ENCODE measurements around the gene CTNND2. TPM values are rescaled to one million over a fixed set of nuclear protein-coding genes. Genes with fewer than 3 reads are reported as not detected.
A peak's percentile ranks its signal among the peaks of the same experiment; 100 is the strongest.

The CTNND2 gene
- total RNA-seq, 2 donors from 2014 or later = not detected

DNA sequence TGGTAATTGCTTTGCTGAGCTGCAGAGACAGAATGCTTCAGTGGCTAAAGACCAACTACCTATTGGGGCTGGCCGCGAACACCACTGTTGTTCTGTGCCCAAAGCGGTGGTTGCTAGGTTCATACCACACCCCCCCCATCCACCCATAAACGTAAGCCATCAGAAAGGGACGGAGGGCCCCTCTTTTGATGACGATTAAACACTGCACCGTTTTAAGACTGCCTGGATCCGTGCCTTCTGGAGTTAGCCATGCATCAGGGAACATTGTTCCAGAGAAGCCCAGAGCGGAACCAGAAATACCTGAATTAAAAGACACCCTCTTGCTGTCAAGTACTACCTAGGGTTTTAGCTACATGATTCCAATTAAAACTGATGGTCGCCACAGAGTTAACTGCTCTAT, 774.1 kb downstream of the CTNND2 start:
- no peaks in the 10 kb centered on the region for H3K36me3 Mint-ChIP-seq
- DNase-seq (ENCODE audit: low spot score) = no peak
- no peaks in the 10 kb centered on the region for H3K4me1 Mint-ChIP-seq (ENCODE audit: low read depth in 2 of 2)
- ATAC-seq = no peak
- no peaks in the 10 kb centered on the region for H3K9me3 Mint-ChIP-seq
- H3K27me3 Mint-ChIP-seq = no peaks in the 10 kb centered on the region
- no peak overlapping the region for H3K4me3 Mint-ChIP-seq
- no peak overlapping the region for H3K27ac Mint-ChIP-seq

DNA sequence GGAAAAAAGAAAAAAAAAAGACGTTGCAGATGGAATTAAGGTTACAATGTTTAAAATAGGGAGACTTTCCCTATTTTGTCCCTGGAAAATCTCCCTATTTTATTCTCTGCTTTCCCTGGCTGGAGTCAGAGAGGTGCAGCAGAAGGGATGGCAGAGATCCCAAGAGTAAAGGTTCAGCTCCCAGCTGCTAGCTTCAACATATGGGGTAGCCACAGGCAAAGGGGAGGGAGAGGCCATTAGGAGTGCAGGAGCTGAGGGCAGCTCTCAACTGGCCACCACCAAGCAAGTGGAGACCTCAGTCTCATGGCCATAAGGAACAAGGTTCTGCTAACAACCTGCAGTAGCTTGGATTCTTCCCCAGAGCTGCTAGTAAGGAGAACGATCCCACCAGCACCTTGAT, 776.2 kb downstream of the CTNND2 start:
- Mint-ChIP-seq H3K27me3 (no peaks in the 10 kb centered on the region), H3K27ac (no peak overlapping the region), H3K36me3 (no peaks in the 10 kb centered on the region), H3K4me1 (ENCODE audit: low read depth in 2 of 2) (no peaks in the 10 kb centered on the region), H3K4me3 (no peak overlapping the region), H3K9me3 (no peaks in the 10 kb centered on the region)
- ATAC-seq (no peak), DNase-seq (ENCODE audit: low spot score) (no peak)

DNA sequence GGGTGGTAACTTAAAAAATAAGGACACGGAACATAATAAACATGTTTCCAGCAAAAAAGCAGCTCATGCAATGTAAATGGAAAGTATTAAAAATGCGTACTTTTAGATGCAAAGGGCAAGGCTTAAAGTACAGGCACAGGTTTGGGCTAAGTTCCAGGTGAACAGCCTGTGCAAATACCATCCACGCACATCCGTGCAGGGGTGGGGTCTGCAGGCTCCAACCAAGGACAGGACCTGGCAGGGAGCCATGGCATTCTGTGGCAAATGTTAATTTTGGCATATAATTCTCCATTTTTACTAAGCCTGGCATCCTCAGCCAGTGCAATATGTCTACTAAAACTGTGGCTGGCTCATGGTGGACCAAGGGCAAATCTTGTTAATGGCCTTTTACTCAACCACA, 777.4 kb downstream of the CTNND2 start:
- Mint-ChIP-seq H3K4me3 (no peak overlapping the region), H3K4me1 (ENCODE audit: low read depth in 2 of 2) (peaks cover 0 to under 1% of the 10 kb centered on the region in 2 donors), H3K36me3 (no peaks in the 10 kb centered on the region), H3K27ac (no peak overlapping the region), H3K27me3 (peaks cover 0 to 3% of the 10 kb centered on the region in 2 donors), H3K9me3 (no peaks in the 10 kb centered on the region)
- ATAC-seq (no peak), DNase-seq (ENCODE audit: low spot score) (no peak)

DNA sequence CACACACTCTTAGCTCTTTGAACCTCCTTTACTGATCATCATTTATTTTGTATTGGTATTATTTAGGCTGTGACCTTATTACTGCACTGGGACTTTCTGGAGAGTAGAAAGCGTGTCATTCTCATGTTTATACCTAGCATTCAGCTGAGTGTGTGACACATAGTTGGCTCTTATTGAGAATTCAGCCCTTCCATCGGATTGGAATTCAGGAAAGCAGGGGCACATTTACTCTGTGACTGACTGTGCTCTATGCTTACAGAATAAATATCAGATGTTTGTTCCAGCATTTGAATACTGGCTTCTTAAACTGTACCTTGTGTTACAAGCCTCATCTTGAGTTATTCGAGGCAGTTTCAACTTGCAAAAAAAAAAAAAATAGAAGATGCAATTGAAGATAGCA, 782.4 kb downstream of the CTNND2 start:
- Mint-ChIP-seq H3K4me1 (ENCODE audit: low read depth in 2 of 2) (peaks cover 0 to 9% of the 10 kb centered on the region in 2 donors), H3K9me3 (no peaks in the 10 kb centered on the region), H3K36me3 (no peaks in the 10 kb centered on the region), H3K27ac (no peak overlapping the region), H3K27me3 (peaks cover 3 to 7% of the 10 kb centered on the region in 2 donors), H3K4me3 (no peak overlapping the region)
- DNase-seq (ENCODE audit: low spot score) (no peak), ATAC-seq (no peak)

DNA sequence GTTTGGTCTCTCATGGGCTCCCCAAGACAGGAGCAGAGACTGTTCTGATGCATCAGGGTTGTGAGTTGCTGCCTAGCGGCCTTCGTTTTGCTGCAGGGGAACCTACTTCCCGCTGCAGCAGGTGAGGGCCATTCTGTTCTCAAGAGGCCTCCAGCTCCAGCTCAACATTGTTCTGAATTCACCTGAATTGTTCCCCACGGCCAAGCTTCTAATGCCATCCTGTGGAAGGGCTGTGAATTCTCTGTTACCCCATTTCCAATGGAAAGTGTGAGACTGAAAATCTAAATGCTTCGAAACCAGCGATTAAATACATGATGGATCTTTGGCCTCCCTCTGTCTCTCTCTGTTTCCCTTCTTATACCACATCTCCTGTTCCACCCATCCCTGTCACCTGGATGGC, 794.1 kb downstream of the CTNND2 start:
- no peaks in the 10 kb centered on the region for H3K4me1 Mint-ChIP-seq (ENCODE audit: low read depth in 2 of 2)
- peaks cover 3% of the 10 kb centered on the region for H3K9me3 Mint-ChIP-seq
- DNase-seq (ENCODE audit: low spot score) (no peak), ATAC-seq (no peak)
- no peaks in the 10 kb centered on the region for H3K36me3 Mint-ChIP-seq
- no peak overlapping the region for H3K4me3 Mint-ChIP-seq
- no peak overlapping the region for H3K27ac Mint-ChIP-seq
- H3K27me3 Mint-ChIP-seq = peaks cover 0 to 8% of the 10 kb centered on the region in 2 donors

DNA sequence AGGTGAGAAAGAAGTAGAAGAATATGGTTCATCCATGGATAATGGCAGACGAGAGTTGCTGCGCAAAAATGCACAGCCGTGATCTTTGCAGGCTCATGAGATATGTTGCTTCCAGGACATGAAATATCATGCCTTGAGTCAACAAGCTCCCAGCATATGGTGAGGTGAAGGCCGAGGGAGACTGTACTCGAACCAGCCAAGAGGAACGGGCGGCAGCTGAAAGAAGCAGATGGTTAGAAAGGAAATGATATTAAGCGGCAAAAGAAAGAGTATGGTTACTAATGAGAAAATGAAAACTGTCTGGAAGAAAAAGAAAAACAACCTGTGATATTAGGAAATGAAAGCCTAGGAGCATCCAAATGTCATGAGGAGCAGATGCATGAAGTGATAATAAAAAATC, 798.5 kb downstream of the CTNND2 start:
- H3K4me3 Mint-ChIP-seq = no peak overlapping the region
- no peaks in the 10 kb centered on the region for H3K4me1 Mint-ChIP-seq (ENCODE audit: low read depth in 2 of 2)
- ATAC-seq (no peak), DNase-seq (ENCODE audit: low spot score) (no peak)
- H3K27me3 Mint-ChIP-seq = peaks cover 5 to 8% of the 10 kb centered on the region in 2 donors
- no peak overlapping the region for H3K27ac Mint-ChIP-seq
- H3K9me3 Mint-ChIP-seq = no peaks in the 10 kb centered on the region
- H3K36me3 Mint-ChIP-seq = no peaks in the 10 kb centered on the region

DNA sequence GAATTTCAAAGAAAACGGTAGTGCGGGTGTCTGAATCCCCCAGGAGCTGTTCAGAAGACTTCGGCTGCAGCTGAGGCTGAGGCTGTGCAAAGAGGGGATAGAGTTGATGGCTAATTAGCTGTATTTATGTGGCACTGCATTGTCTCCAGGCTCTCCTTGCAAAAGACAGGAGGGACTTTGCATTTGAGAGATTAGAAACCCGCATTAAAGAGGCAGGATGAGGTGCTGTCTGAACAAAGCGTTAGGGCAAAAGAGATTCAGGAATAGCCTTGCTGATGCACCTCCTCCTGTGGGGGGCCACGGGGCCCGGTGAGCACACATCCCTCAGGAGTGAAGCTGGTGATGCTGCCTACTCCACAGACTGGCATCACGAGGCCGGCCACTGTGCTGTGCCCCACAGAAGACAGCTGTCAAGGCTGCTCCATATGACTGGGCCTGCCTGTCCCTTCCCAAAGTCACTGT, 799.6 kb downstream of the CTNND2 start:
- Mint-ChIP-seq H3K27me3 (peaks cover 7 to 8% of the 10 kb centered on the region in 2 donors), H3K9me3 (no peaks in the 10 kb centered on the region), H3K4me1 (ENCODE audit: low read depth in 2 of 2) (no peaks in the 10 kb centered on the region), H3K36me3 (no peaks in the 10 kb centered on the region), H3K27ac (no peak overlapping the region), H3K4me3 (no peak overlapping the region)
- DNase-seq (ENCODE audit: low spot score) = no peak
- peak in 1 of 2 donors; percentile 43 for ATAC-seq

DNA sequence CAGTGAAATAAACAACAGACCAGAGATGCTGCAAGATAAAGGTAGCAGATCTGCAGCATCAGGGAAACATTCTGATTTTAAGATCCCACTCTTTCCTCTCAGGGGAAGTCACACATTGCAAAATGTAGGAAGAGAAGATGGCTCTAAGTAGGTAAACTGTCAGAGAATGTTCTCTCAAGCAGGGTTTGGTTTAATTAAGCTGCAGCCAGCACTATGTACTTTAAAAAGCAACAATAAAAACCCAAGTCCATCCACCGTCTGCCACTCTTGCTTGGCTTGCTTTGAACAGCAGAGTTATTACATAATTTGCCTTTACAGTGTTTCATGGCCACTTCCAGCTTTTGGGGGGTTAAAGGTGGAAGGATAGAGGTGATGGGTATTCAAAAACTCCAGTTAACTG, 800.0 kb downstream of the CTNND2 start:
- H3K27me3 Mint-ChIP-seq = peaks cover 7 to 8% of the 10 kb centered on the region in 2 donors
- no peak overlapping the region for H3K27ac Mint-ChIP-seq
- DNase-seq (ENCODE audit: low spot score) = no peak
- no peaks in the 10 kb centered on the region for H3K36me3 Mint-ChIP-seq
- H3K9me3 Mint-ChIP-seq = no peaks in the 10 kb centered on the region
- no peak overlapping the region for H3K4me3 Mint-ChIP-seq
- no peak for ATAC-seq
- H3K4me1 Mint-ChIP-seq (ENCODE audit: low read depth in 2 of 2) = no peaks in the 10 kb centered on the region

DNA sequence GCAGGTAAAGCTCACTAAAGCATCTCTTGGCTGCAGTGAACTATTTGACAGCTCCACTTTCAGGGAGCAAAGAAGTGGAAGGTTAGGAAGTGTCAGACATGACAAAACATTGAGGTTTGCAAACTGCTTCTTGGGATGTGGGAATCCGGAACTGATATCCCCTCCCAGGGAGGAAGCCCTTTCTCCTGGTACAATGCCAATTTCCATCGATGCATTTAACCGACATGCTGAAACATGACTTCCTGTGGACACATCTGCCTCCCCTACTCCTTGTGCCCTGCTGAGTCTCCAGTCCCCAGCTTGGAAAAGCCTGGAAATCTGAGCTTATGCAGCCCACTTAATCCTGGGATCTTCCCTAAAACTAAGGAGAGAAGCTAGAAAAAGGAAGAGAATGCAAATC, 820.1 kb downstream of the CTNND2 start:
- H3K27ac Mint-ChIP-seq = no peak overlapping the region
- H3K27me3 Mint-ChIP-seq = peaks cover 7 to 10% of the 10 kb centered on the region in 2 donors
- H3K4me3 Mint-ChIP-seq = no peak overlapping the region

DNA sequence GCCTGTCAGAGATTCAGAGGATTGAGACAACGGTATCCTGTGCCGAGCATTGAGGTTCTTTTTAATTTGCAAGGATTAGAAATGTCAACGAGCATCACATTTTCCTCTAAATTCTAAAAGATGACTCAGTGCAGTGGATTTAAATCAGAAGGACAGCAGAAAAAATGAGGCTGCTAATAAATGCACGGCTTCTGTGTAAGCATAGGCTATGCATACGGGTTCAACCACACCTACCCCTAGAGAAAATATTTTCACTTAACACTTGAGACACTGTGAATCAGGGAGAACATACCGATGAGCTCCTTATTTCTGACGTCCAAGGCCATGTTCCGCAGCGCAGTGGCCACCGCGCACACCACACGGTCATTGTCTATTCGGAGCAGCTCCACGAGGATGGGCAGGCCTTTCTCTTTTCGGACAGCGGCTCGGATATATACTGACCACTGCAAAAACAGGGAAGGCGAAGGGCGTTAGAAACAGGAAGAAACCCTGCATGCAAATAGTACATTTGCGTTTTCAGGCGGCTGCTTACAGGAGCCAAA, 821.8 kb downstream of the CTNND2 start:
- ATAC-seq (no peak), DNase-seq (ENCODE audit: low spot score) (no peak)
- Mint-ChIP-seq H3K4me3 (no peak overlapping the region), H3K27ac (no peak overlapping the region), H3K9me3 (peaks cover 2% of the 10 kb centered on the region), H3K27me3 (peaks cover 9 to 13% of the 10 kb centered on the region in 2 donors), H3K4me1 (ENCODE audit: low read depth in 2 of 2) (no peaks in the 10 kb centered on the region), H3K36me3 (no peaks in the 10 kb centered on the region)

More for the DNA sequence above, 820.1 kb downstream of the CTNND2 start:
- no peaks in the 10 kb centered on the region for H3K4me1 Mint-ChIP-seq (ENCODE audit: low read depth in 2 of 2)
- H3K9me3 Mint-ChIP-seq = peaks cover 2% of the 10 kb centered on the region
- ATAC-seq (no peak), DNase-seq (ENCODE audit: low spot score) (no peak)
- H3K36me3 Mint-ChIP-seq = no peaks in the 10 kb centered on the region

DNA sequence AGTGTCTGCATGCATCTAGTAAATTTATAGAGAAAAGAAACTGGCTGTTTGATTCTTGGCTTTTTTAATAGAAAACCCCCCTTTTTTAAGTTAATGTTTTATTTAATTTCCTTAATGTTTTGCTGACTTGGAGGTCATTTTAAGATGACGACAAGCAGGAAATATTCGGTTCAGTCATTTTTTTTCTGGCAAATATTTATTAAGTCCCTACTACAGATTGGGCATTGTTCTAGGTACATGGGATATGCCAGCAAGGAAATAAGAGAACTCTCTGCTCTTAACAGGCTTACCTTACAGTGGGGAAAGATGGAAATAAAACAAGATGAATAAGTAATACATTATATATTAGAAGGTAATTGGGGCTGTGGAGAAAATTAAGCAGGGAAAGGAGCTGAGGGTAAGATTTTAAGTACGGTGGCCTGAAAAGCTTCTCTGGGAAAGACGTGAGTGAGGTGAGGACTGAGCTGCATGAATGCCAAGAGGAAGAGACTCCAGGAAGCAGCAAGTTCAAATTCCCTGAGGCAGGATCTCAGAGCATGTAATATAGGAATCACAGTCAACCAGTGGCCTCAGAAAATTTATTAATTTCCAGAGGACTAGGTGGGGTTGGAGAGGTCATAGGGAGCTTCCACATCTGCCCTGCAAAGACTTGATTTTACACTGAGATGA, 827.2 kb downstream of the CTNND2 start:
- no peaks in the 10 kb centered on the region for H3K9me3 Mint-ChIP-seq
- H3K4me3 Mint-ChIP-seq = no peak overlapping the region
- H3K27ac Mint-ChIP-seq = no peak overlapping the region
- ATAC-seq (no peak), DNase-seq (ENCODE audit: low spot score) (no peak)
- peaks cover 11 to 18% of the 10 kb centered on the region in 2 donors for H3K27me3 Mint-ChIP-seq
- H3K36me3 Mint-ChIP-seq = no peaks in the 10 kb centered on the region
- H3K4me1 Mint-ChIP-seq (ENCODE audit: low read depth in 2 of 2) = no peaks in the 10 kb centered on the region

DNA sequence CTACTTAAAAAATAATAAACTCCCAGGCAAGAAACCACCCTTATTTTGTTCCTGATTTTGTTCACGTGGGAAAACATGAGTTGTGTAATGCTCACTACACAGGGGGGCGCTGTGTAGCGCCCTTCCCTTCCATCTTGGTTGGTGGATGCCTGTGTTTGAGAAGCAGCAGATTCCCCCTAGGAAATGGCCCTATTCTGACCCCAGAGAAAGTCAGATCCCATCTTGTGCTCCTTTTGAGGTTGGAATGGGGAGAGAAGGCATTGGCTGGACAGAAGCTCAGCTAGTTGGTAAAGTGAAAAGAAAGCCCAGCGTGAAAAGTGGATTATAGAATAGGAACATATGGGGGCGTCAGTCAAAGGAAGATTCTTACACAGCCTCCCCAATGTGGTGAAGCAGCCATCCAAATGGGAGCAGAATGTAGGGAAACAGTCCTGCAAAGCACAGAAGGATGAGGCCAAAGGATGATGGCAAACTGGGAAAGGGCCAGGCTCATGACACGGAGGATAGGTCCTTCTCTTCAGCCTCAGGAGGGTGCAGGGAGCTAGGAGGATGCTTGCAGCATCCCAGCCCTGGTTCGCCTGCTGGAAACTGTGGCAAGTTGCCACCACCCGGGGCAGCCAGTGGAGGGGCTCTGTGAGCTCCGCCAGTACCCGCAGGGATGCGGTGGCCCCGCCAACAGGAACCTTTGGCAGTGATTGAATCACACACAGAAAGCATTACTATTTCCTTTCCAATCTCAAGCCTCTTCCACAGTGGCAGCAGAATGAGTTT, 829.0 kb downstream of the CTNND2 start:
- H3K4me1 Mint-ChIP-seq (ENCODE audit: low read depth in 2 of 2) = no peaks in the 10 kb centered on the region

DNA sequence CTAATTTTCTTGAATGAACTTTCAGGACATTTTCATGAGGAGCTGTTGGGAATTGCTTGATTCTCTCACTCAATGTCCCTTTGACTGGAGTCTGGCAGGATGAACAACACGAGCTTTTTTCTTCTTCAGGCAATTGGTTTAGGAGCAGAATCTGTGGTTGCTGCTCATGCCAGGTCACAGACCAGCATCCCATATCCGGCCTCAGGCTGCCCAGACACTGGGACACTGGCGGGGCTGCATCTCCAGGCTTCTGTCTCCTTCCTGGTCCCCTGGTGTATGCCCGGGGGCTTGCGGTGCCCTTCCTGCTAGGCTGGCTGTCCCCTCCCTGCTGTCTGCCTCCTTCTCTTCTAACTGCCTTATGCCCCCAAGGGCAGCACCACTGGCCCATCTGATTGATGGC, 831.7 kb downstream of the CTNND2 start:
- no peak overlapping the region for H3K27ac Mint-ChIP-seq
- peaks cover 9 to 30% of the 10 kb centered on the region in 2 donors for H3K27me3 Mint-ChIP-seq
- H3K36me3 Mint-ChIP-seq = no peaks in the 10 kb centered on the region
- no peaks in the 10 kb centered on the region for H3K9me3 Mint-ChIP-seq
- no peak for ATAC-seq
- no peaks in the 10 kb centered on the region for H3K4me1 Mint-ChIP-seq (ENCODE audit: low read depth in 2 of 2)
- DNase-seq (ENCODE audit: low spot score) = no peak
- no peak overlapping the region for H3K4me3 Mint-ChIP-seq

More for the DNA sequence above, 829.0 kb downstream of the CTNND2 start:
- Mint-ChIP-seq H3K9me3 (no peaks in the 10 kb centered on the region), H3K36me3 (no peaks in the 10 kb centered on the region), H3K27ac (no peak overlapping the region), H3K4me3 (no peak overlapping the region), H3K27me3 (peaks cover 11 to 21% of the 10 kb centered on the region in 2 donors)
- DNase-seq (ENCODE audit: low spot score) (no peak), ATAC-seq (no peak)

DNA sequence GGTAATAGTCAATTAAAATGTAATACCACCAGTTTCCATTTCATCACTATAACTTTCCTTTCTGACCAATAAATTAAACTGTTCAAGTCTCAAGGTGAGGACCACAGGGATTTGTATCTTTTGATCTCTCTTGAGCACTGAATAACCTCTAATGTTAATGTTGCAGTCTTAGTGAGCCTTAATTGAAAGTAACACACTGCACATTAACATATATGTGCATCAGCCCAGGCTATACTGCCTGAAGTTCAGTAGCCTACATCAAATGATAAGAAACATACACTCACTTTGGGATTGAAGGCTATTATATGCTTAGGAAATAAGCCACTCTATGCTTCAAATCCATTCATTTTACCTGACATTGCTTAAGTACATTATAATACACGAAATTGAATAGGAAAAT, 832.2 kb downstream of the CTNND2 start:
- H3K27ac Mint-ChIP-seq = no peak overlapping the region
- no peak for ATAC-seq
- H3K4me3 Mint-ChIP-seq = no peak overlapping the region
- no peaks in the 10 kb centered on the region for H3K9me3 Mint-ChIP-seq
- no peaks in the 10 kb centered on the region for H3K36me3 Mint-ChIP-seq
- peaks cover 7 to 25% of the 10 kb centered on the region in 2 donors for H3K27me3 Mint-ChIP-seq
- DNase-seq (ENCODE audit: low spot score) = no peak
- H3K4me1 Mint-ChIP-seq (ENCODE audit: low read depth in 2 of 2) = no peaks in the 10 kb centered on the region

Measured in natural killer cell treated with Interleukin-12 subunit alpha and Interleukin-12 subunit beta and Interleukin-15 and Interleukin-18, amount 100 ng/mL, for 72 hours (primary cell).